PFSK-1 (cell line): ENCODE data around the gene CUL1.

Experiments
- FOXP2 ChIP-seq: optimal IDR thresholded peaks from 2 replicates; pipeline ENCODE3; 2011; ENCODE audit warnings: borderline replicate concordance, control low read depth, inconsistent platforms; ENCODE audit not compliant: insufficient read depth; ENCODE audit errors: extremely low read length, extremely low read depth
- POLR2AphosphoS5 ChIP-seq: IDR thresholded peaks from 2 replicates; pipeline ENCODE4 v1.6.1; 2012; ENCODE audit warnings: low read depth, mild to moderate bottlenecking, control low read depth, low read length, moderate library complexity
- REST ChIP-seq, 2 experiments: IDR thresholded peaks; 2 replicates each; pipeline versions ENCODE4 v1.6.1 to v1.8.0; 2011 to 2012; ENCODE audit warnings: low read depth in 2 of 2, low read length in 2 of 2, control low read depth in 1 of 2, inconsistent platforms in 1 of 2, mild to moderate bottlenecking in 1 of 2, moderate library complexity in 1 of 2; ENCODE audit not compliant: insufficient read depth in 1 of 2
- SIN3A ChIP-seq: IDR thresholded peaks from 2 replicates; pipeline ENCODE4 v1.6.1; 2012; ENCODE audit warnings: mild to moderate bottlenecking, low read length, moderate library complexity, borderline replicate concordance; ENCODE audit not compliant: insufficient read depth
- TAF1 ChIP-seq: IDR thresholded peaks from 2 replicates; pipeline ENCODE4 v1.6.1; 2012; ENCODE audit warnings: low read length, control low read depth, borderline replicate concordance; ENCODE audit not compliant: insufficient read depth

- TF ChIP-seq FOXP2 (no peak), REST (IDR thresholded peaks at IDR 0.05; ENCODE audit: insufficient read depth in 1 of 2, low read depth in 2 of 2, low read length in 2 of 2) (no peak), TAF1 (no peak), POLR2AphosphoS5 (no peak), SIN3A (no peak)
These were observed 137.2 kb downstream of the CUL1 start for GRCh38 chr7:148835854-148836253.
